GM12892 (cell line): ENCODE measurements around the gene LIFR.
"Not testable (repeated sequence)": the region's sequence is repeated elsewhere in the genome, so short reads cannot be mapped to it uniquely, and the experiment has no call there.

Experiments used
- POLR2A ChIP-seq: IDR thresholded peaks from 2 replicates; pipeline ENCODE4 v1.6.1; 2011; ENCODE audit warnings: low read depth, low read length, control low read depth
- POLR2AphosphoS5 ChIP-seq: IDR thresholded peaks from 2 replicates; pipeline ENCODE4 v1.6.1; 2011; ENCODE audit warnings: low read depth, low read length, control low read depth

- TF ChIP-seq POLR2A, POLR2AphosphoS5: not testable (repeated sequence)
These were observed 10.9 kb upstream of the LIFR start for GRCh38 chr5:38567306-38567705.
